Lung (tissue), 12 donors: ENCODE data around the gene DOCK10. TPM values are rescaled to one million over a fixed set of nuclear protein-coding genes. Genes with fewer than 3 reads are reported as not detected.
A peak's percentile ranks its signal among the peaks of the same experiment; 100 is the strongest.

Source experiments
- ATAC-seq: fragments of 200-7000 bp; cut with Tn5 transposase; one replicate; pipeline ENCODE4 v1.9.1; 2020; ENCODE audit warnings: moderate number of reproducible peaks; ENCODE audit not compliant: insufficient read depth, low FRiP score
- DNase-seq, 3 donors: peaks; one replicate each; pipeline ENCODE4 v3.0.0-alpha.2; 2013 to 2017
- H3K27ac ChIP-seq, 2 donors: one replicate each; pipeline ENCODE4 v1.5.1; 2013; ENCODE audit warnings: mild to moderate bottlenecking in 2 of 2, moderate library complexity in 2 of 2, control low read depth in 1 of 2, inconsistent platforms in 1 of 2, low read depth in 1 of 2, low read length in 1 of 2
- H3K27me3 ChIP-seq, 3 donors: one replicate each; pipeline ENCODE4 v1.5.1; 2013; ENCODE audit warnings: low read length in 2 of 3; ENCODE audit not compliant: control insufficient read depth in 3 of 3, insufficient read depth in 3 of 3
- H3K36me3 ChIP-seq, 4 donors: one replicate each; pipeline ENCODE4 v1.5.1; 2013; ENCODE audit warnings: low read length in 4 of 4, mild to moderate bottlenecking in 1 of 4, moderate library complexity in 1 of 4; ENCODE audit not compliant: control insufficient read depth in 4 of 4, insufficient read depth in 4 of 4
- H3K4me1 ChIP-seq, 5 donors: one replicate each; pipeline ENCODE4 v1.5.1; 2013; ENCODE audit warnings: low read length in 5 of 5, mild to moderate bottlenecking in 2 of 5, moderate library complexity in 1 of 5; ENCODE audit not compliant: control insufficient read depth in 5 of 5, insufficient read depth in 5 of 5
- H3K4me3 ChIP-seq: one replicate; pipeline ENCODE4 v1.5.1; 2013; ENCODE audit warnings: mild to moderate bottlenecking, control low read depth, moderate library complexity
- H3K9ac ChIP-seq, 2 donors: one replicate each; pipeline ENCODE4 v1.5.1; 2013; ENCODE audit warnings: low read length in 2 of 2, control low read depth in 1 of 2; ENCODE audit not compliant: insufficient read depth in 1 of 2
- H3K9me3 ChIP-seq, 4 donors: one replicate each; pipeline ENCODE4 v1.5.1; 2013; ENCODE audit warnings: low read length in 3 of 4, mild to moderate bottlenecking in 1 of 4, moderate library complexity in 1 of 4; ENCODE audit not compliant: control insufficient read depth in 4 of 4, insufficient read depth in 3 of 4
- WGBS, 2 donors: extraction: QIAGEN DNeasy Blood & Tissue Kit; methylation state at CpG; one replicate each; pipeline ENCODE4 v1.1.7; 2013; 5-methylcytosine and 5-hydroxymethylcytosine counted together
- polyA plus RNA-seq, 2 donors: library from polyadenylated mRNA; stranded (reverse); fragments of 200-250 nt; gene quantifications; one replicate each; pipeline ENCODE4 v1.2.1, GENCODE V29; 2013
- total RNA-seq, 2 donors: library from RNA; depleted of rRNA in 1 of 2; stranded (reverse); fragments of >200 nt in 1 of 2; gene quantifications; one replicate each; pipeline ENCODE4 v1.2.1, GENCODE V29; 2014 to 2021
- TF ChIP-seq, protein P1 (sequence below): IDR thresholded peaks from 2 replicates; pipeline ENCODE4 v1.5.1; 2012; ENCODE audit warnings: mild to moderate bottlenecking; ENCODE audit errors: control extremely low read depth, extremely low read depth
- donor health status: control.
- donor health status: control.
- donor health status: Bipolar disorder and iron deficiency.
- donor health status: healthy.
- donor health status: DM: yes; HTN: yes; CAD: no.

The DOCK10 gene
- total and polyA plus RNA-seq, 4 donors, result 3.1 to 39.8 (median 18.0) TPM

DNA sequence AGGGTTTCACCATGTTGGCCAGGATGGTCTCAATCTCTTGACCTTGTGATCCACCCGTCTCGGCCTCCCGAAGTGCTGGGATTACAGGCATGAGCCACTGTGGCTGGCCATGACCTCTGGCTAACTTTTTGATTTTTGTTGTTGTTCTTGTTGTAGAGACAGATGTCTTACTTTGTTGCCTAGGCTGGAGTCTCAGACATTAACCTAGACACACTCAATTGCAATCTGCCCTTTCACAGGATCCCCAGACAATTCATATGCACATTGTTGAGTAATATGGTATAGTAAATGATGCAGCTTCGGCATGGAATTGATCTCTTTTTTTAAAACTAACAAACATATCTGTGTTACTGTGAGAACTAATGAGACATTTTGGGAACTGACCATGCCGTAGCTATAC, 195.6 kb downstream of the DOCK10 start:
- Histone ChIP-seq H3K9ac (no peak overlapping the region), H3K4me3 (no peak overlapping the region), H3K27me3 (no peaks in the 10 kb centered on the region), H3K4me1 (peaks cover 0 to 32% (median 0%) of the 10 kb centered on the region in 5 donors), H3K36me3 (peaks cover 0 to 42% (median 17%) of the 10 kb centered on the region in 4 donors), H3K27ac (no peak overlapping the region), H3K9me3 (peaks cover 0 to 2% (median 0%) of the 10 kb centered on the region in 4 donors)
- TF ChIP-seq, protein P1, sequence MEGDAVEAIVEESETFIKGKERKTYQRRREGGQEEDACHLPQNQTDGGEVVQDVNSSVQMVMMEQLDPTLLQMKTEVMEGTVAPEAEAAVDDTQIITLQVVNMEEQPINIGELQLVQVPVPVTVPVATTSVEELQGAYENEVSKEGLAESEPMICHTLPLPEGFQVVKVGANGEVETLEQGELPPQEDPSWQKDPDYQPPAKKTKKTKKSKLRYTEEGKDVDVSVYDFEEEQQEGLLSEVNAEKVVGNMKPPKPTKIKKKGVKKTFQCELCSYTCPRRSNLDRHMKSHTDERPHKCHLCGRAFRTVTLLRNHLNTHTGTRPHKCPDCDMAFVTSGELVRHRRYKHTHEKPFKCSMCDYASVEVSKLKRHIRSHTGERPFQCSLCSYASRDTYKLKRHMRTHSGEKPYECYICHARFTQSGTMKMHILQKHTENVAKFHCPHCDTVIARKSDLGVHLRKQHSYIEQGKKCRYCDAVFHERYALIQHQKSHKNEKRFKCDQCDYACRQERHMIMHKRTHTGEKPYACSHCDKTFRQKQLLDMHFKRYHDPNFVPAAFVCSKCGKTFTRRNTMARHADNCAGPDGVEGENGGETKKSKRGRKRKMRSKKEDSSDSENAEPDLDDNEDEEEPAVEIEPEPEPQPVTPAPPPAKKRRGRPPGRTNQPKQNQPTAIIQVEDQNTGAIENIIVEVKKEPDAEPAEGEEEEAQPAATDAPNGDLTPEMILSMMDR, result no peak
- DNase-seq (peak in 2 of 3 donors; percentile 64 to 67), ATAC-seq (no peak)
- 82 to 91% methylated on average over 5 of the region's 5 CpGs for WGBS, 2 donors

DNA sequence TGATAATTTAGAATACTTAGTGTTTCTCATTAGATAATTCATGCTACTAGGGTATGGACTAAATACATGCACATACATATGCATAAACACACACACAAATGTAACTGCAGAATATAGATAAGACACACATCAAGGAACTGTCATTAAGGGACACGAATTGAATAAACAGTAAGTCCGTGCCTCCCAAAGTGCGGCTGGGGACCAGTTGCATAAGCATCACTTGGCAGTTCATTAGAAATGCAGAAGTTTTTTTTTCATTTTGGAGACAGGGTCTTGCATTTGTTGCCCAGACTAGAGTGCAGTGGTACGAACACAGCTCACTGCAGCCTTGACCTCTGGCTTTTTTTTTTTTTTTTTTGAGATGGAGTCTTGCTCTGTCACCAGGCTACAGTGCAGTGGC, 196.1 kb downstream of the DOCK10 start:
- Histone ChIP-seq H3K9me3 (peaks cover 0 to 2% (median 0%) of the 10 kb centered on the region in 4 donors), H3K27me3 (no peaks in the 10 kb centered on the region), H3K36me3 (peaks cover 0 to 40% (median 17%) of the 10 kb centered on the region in 4 donors), H3K4me1 (peaks cover 0 to 32% (median 0%) of the 10 kb centered on the region in 5 donors), H3K27ac (no peak overlapping the region), H3K4me3 (no peak overlapping the region), H3K9ac (no peak overlapping the region)
- TF ChIP-seq, protein P1, result no peak
- DNase-seq (peak; percentile 37 to 73 (median 68)), ATAC-seq (no peak)
- 74 to 75% methylated on average over 4 of the region's 4 CpGs for WGBS, 2 donors

DNA sequence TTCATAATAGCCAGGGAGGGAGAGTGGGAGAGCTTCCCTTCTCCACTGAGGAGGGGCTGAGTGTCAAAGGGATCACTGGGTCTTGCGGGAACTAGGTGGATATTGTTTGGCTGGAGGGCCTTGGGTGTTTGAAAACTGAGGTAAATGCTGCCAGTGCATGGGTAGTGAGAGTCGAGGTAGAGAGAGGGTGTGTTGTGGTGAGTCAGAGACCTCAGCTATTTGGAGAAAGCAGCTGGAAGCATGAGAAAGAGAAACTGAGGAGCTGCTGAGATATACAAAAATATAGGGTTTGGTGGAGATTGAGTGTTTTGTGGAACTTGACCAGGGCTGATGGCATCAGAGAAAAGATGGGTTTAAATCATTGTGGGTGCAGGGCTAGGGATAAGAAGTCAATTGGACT, 199.1 kb downstream of the DOCK10 start:
- peaks cover 0 to 28% (median 0%) of the 10 kb centered on the region in 5 donors for H3K4me1 ChIP-seq
- H3K9me3 ChIP-seq, result peaks cover 0 to 3% (median 2%) of the 10 kb centered on the region in 4 donors
- no peak overlapping the region for H3K27ac ChIP-seq
- WGBS, 2 donors, result 85 to 94% methylated on average over 2 of the region's 2 CpGs
- H3K36me3 ChIP-seq, result peaks cover 0 to 45% (median 23%) of the 10 kb centered on the region in 4 donors
- DNase-seq (no peak), ATAC-seq (no peak)
- H3K9ac ChIP-seq, result no peak overlapping the region
- TF ChIP-seq, protein P1, result no peak
- H3K4me3 ChIP-seq, result no peak overlapping the region
- H3K27me3 ChIP-seq, result no peaks in the 10 kb centered on the region

DNA sequence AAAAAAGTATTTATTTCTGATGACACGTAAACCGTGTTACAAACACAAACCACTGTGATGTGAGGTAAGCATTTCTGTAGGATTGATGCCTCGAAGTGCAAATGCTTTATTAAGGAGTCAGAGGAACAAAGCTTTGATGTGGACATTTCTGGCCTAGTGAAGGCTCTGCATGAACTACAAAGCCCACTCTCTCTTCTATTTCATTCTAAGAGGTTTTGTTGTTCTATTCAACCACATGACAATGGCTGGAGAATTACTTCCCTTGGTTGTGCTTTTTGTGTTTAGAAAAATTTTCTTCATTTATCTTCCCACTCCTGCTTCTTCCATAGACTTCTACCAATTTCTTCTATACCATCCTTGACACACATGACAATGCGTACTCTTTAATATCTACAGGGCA, 200.4 kb downstream of the DOCK10 start:
- Histone ChIP-seq H3K9me3 (peaks cover 0 to 3% (median 2%) of the 10 kb centered on the region in 4 donors), H3K36me3 (peaks cover 0 to 45% (median 21%) of the 10 kb centered on the region in 4 donors), H3K4me1 (peaks cover 0 to 19% (median 0%) of the 10 kb centered on the region in 5 donors), H3K9ac (no peak overlapping the region), H3K27me3 (no peaks in the 10 kb centered on the region), H3K27ac (no peak overlapping the region), H3K4me3 (no peak overlapping the region)
- TF ChIP-seq, protein P1, result no peak
- DNase-seq, result no peak
- 94 to 96% methylated on average over 4 of the region's 4 CpGs for WGBS, 2 donors
- no peak for ATAC-seq
